Sciatic nerve (tissue), 2 donors: Measurements from ENCODE around the gene TOLLIP. TPM values are rescaled to one million over a fixed set of nuclear protein-coding genes. Genes with fewer than 3 reads are reported as not detected.

Experiments
- ATAC-seq: fragments of 200-7000 bp; cut with Tn5 transposase; one replicate; pipeline ENCODE4 v1.9.1; 2020; ENCODE audit warnings: mild to moderate bottlenecking, moderate library complexity
- DNase-seq: peaks from one replicate; pipeline ENCODE4 v3.0.0-alpha.2; 2020; ENCODE audit warnings: low spot score
- intact Hi-C: fragments of 100-400 bp; cut with DNase I; formaldehyde crosslinking; loops from one replicate; pipeline ENCODE4 v1.14.2; 2022
- total RNA-seq: library from RNA; stranded (reverse); fragmentation: NEBNext Ultra II Directional; extraction: Animal tissue kit (Norgen Biotek cat#: 25700); gene quantifications from one replicate; pipeline ENCODE4 v1.2.1, GENCODE V29; 2021
- donor health status: DM: no; HTN: no; CAD: no.
- donor health status: DM: no; HTN: no; CAD: no.

TOLLIP gene
- total RNA-seq, 1 donor from 2014 or later: 60.5 TPM

- DNase-seq: peak; percentile 55
- intact Hi-C loops: no loop called here
- no peak for ATAC-seq
These were observed 19.1 kb downstream of the TOLLIP start for GRCh38 chr11:1290052-1291040.

GRCh38 chr11:1289211-1289935 lies 20.1 kb downstream of the TOLLIP start:
- intact Hi-C loops: no loop called here
- ATAC-seq: no peak
- DNase-seq: peak; percentile 51

GRCh38 chr11:1288426-1289151 lies 20.8 kb downstream of the TOLLIP start:
- ATAC-seq: no peak
- intact Hi-C loops: no loop called here
- DNase-seq: no peak

GRCh38 chr11:1287928-1288327 lies 21.5 kb downstream of the TOLLIP start:
- ATAC-seq (no peak), DNase-seq (no peak)
- intact Hi-C loops: no loop called here

DNA sequence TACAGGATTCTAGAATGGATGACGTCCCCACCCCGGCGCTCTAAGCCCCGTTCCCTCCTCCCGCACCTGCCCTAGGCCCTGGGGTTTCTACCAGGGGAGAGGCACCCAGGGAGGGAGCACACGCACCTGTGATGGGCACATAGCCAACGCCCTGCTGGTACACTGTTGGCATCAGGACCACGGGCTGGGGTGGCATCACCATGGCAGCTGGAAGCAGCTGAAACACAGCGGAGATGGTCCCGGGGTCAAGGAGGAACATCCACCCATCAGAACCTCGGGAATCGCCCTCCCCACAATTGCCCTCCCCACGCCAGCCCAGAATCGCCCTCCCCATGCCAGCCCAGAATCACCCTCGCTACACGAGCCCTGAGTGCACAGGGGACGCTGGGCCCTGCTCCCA lies 23.6 kb downstream of the TOLLIP start:
- no peak for DNase-seq

DNA sequence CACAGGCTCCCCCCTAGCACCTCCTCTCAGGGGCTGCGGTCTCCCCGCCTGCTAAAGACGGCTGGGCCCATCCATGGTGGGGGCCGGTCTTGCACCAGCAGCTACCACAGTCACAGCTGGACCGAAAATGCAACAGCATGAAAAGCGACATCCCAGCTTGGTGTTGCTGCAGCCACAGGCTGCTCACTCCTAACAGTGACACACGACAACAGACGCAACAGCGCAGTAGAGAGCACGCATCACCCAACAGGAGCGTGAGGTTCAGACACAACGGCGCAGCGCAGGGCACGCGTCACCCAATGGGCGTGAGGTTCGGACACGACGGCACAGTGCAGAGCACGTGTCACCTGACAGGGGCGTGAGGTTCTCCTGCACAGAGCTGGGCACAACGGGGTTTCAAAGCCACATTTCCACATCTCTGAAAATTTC lies 24.1 kb downstream of the TOLLIP start:
- DNase-seq: no peak
- no peak for ATAC-seq
- intact Hi-C loops: no loop called here

More for the DNA sequence above, 23.6 kb downstream of the TOLLIP start:
- intact Hi-C loops: no loop called here
- no peak for ATAC-seq

DNA sequence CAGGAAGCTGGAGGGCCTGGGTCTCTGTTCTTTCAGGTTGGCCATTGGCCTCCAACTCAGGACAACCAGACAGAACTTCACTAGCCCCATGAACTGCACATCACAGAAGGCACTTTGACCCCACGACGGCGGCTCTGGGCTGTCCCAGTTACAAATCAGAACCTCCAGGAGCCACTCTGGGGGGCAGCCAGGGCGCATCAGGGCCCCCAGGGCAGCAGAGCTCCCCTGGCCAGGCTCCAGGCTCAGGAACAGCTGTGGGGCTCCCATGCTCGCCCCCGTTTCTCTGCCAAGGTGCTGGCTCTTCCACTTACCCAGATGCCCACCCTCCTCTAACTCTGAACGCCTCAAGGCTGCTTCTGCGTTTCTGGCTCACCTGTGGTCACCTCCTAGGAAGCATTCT lies 25.5 kb downstream of the TOLLIP start:
- DNase-seq: no peak
- intact Hi-C loops: no loop called here
- ATAC-seq: no peak

GRCh38 chr11:1283091-1283511 lies 26.3 kb downstream of the TOLLIP start:
- intact Hi-C loops: no loop called here
- DNase-seq: no peak
- ATAC-seq: no peak

GRCh38 chr11:1281974-1282365 lies 27.5 kb downstream of the TOLLIP start:
- intact Hi-C loops: no loop called here
- no peak for DNase-seq
- ATAC-seq: no peak

DNA sequence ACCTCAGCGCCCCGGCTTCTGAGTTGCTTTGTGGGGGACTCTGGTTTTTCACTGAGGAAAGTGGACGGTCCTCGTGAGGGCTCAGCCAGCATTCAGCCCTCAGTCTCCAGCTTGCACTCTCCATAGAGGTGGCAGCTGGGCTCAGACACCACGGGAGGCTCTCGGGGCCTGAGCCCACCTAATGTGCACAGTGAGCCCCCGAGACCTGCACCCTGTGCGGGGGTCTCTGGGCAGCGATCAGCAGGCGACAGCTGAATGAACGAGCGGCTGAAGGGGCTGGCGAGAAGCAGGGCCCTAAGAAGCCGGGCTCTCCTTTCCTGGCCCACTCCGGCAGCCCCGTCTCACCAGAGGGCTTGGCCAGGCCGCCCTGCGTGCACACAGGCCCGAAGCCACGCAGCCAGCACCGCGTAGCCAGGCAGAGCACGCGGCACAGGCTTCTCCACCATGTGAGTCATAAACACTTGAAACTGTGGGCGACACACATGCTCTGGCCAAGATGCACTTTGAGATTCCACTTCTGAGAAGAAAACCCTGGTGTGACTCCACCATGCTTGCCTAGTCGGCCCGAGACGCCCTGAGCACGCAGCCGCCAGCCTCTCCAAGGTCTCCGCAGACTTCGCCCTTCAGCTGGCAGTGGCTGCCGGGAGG lies 28.0 kb downstream of the TOLLIP start:
- ATAC-seq (no peak), DNase-seq (no peak)
- intact Hi-C loops: no loop called here

DNA sequence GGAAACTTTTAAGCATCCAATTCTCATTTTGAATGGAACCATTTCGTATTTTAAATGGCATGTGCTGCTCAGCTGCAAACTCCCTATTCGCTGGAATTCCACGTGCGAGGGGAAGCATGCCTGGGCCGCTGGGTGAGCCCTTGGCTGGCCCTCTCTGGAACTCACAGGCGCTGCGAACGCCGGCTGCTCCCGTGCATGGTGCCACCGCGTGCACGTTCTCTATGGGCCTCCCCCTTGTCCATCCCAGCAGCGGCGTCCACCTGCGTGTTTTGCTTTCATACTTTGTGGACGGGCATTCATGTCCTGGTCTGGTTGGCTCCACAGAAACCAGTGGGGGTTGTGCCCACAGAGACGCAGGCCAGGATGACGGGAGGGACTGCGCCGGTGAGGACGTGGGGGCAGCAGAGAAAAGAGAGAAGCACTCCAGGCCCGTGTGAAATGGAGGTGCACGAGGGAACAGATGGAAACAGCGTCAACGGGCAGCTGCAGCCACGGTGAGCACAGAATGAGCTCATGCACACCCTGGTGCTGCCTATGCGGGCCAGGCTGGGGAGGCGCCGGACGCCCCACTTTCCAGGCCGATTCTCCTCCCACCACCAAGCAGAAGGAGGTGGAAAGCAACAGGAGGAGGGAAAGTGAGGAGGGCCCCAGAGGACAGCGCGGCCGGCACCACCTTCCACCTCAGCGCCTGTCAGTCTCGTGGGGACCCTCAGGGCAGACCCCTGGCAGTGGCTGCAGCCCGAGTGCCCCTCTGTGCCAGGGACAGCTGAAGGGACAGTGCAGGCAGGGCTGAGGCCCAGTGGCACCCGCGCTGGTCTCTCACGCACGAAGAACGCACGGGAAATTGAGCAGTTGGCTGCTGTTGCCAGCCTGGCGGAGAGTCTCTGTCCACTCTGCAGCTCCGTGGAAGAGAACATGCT lies 29.1 kb downstream of the TOLLIP start:
- ATAC-seq: no peak
- DNase-seq: no peak
- intact Hi-C loops: no loop called here

DNA sequence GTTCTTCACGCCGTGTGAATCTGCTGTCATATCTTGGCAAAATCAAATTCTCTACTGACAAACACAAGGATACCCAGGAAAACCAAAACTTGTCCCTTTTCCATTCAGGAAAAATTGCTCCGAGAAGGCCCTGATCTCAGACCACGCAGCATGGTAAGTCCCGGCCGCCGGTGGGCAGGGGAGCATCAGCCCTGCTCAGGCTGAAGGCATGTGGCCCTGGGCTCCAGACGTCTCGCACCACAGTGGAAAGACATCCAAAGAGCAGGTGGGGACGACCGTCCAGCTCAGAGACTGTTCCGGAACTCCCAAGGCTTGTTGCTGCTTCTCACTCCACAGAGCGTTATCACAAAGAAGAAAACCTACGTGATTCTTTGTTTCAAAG lies 29.8 kb downstream of the TOLLIP start:
- intact Hi-C loops: no loop called here
- DNase-seq: no peak
- no peak for ATAC-seq

GRCh38 chr11:1278766-1279673 lies 30.4 kb downstream of the TOLLIP start:
- no peak for ATAC-seq
- intact Hi-C loops: no loop called here
- DNase-seq: no peak

DNA sequence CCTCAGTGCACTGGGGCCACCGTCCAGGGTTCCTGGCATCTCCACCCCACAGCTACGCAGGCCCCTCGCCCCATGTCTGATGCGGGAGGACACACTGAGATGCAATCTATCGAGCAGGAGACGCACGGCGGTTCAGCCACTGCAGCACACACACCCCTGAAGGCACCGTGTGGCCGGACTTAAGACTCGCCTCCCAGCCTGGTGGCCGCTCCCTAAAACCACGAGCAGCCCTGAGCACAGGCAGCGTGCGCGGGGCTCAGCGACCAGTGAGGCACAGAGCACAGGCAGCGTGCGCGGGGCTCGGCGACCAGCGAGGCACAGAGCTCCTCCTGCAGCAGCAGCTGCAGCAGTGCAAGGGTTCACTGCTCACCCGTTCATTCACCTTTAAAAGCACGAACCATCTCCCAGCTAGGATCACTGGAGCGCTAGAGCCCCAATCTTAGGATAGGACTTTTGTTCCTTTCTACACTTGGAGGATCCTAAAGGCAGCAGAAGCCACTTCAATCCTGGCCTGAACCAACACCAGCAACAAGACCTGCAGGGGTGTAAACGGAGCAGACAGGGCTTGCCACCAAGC lies 31.4 kb downstream of the TOLLIP start:
- ATAC-seq (no peak), DNase-seq (no peak)
- intact Hi-C loops: no loop called here

- intact Hi-C loops: no loop called here
- ATAC-seq (no peak), DNase-seq (no peak)
These were observed 32.4 kb downstream of the TOLLIP start for GRCh38 chr11:1276866-1277615.
